22Rv1 (cell line): ENCODE measurements around the gene MPI.

Source experiments
- H3K27ac ChIP-seq: fragments of 450-650 bp; 2 replicates; pipeline ENCODE4 v1.5.1; 2017
- ZFX ChIP-seq: fragments of 450-650 bp; IDR thresholded peaks from 2 replicates; pipeline ENCODE4 v1.6.1; 2017; ENCODE audit warnings: antibody characterized with exemption, borderline replicate concordance
- TF ChIP-seq, protein P1 (sequence below): fragments of 450-650 bp; IDR thresholded peaks from 2 replicates; pipeline ENCODE4 v1.5.1; 2017; ENCODE audit warnings: mild to moderate bottlenecking

The MPI gene, protein sequence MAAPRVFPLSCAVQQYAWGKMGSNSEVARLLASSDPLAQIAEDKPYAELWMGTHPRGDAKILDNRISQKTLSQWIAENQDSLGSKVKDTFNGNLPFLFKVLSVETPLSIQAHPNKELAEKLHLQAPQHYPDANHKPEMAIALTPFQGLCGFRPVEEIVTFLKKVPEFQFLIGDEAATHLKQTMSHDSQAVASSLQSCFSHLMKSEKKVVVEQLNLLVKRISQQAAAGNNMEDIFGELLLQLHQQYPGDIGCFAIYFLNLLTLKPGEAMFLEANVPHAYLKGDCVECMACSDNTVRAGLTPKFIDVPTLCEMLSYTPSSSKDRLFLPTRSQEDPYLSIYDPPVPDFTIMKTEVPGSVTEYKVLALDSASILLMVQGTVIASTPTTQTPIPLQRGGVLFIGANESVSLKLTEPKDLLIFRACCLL

DNA sequence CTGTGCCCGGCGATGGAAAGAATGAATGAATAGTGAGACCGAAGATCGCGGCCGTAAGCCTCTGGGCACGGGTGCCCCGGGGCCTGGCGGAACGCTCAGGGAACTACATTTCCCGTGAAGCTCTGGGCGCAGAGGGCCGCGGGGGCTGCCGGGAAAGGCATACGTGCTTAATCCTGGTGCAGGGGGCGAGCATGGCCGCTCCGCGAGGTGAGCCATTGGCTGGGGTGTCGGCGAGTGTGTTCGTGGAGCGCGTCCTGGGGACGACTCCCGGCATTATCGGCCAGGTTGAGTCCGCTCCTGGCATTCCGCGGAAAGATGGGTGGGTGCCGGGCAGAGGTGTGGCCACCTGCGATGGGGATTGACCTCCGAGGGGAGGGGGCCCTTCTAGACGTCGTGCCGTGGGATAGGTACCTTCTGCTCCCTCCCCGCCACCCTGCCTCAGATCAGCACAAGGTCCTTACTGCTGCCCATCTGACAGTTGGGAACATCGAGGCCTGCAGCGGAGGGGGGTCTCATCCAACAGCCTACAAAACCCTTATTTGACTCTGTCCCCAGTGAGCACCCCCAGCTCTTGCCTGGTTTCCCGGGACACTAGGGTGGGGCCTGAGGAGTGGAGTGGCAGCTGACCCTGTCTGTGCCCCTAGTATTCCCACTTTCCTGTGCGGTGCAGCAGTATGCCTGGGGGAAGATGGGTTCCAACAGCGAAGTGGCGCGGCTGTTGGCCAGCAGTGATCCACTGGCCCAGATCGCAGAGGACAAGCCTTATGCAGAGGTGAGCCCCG, at the start of gene MPI:
MPI (plus strand) TSS at position 160 of the 782 bp plus-strand sequence; CDS start at position 192, 32 bp downstream.
- peak within 1 kb of the TSS; percentile 79 for H3K27ac ChIP-seq
- TF ChIP-seq, protein P1, sequence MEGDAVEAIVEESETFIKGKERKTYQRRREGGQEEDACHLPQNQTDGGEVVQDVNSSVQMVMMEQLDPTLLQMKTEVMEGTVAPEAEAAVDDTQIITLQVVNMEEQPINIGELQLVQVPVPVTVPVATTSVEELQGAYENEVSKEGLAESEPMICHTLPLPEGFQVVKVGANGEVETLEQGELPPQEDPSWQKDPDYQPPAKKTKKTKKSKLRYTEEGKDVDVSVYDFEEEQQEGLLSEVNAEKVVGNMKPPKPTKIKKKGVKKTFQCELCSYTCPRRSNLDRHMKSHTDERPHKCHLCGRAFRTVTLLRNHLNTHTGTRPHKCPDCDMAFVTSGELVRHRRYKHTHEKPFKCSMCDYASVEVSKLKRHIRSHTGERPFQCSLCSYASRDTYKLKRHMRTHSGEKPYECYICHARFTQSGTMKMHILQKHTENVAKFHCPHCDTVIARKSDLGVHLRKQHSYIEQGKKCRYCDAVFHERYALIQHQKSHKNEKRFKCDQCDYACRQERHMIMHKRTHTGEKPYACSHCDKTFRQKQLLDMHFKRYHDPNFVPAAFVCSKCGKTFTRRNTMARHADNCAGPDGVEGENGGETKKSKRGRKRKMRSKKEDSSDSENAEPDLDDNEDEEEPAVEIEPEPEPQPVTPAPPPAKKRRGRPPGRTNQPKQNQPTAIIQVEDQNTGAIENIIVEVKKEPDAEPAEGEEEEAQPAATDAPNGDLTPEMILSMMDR: no peak
- TF ChIP-seq ZFX: no peak

DNA sequence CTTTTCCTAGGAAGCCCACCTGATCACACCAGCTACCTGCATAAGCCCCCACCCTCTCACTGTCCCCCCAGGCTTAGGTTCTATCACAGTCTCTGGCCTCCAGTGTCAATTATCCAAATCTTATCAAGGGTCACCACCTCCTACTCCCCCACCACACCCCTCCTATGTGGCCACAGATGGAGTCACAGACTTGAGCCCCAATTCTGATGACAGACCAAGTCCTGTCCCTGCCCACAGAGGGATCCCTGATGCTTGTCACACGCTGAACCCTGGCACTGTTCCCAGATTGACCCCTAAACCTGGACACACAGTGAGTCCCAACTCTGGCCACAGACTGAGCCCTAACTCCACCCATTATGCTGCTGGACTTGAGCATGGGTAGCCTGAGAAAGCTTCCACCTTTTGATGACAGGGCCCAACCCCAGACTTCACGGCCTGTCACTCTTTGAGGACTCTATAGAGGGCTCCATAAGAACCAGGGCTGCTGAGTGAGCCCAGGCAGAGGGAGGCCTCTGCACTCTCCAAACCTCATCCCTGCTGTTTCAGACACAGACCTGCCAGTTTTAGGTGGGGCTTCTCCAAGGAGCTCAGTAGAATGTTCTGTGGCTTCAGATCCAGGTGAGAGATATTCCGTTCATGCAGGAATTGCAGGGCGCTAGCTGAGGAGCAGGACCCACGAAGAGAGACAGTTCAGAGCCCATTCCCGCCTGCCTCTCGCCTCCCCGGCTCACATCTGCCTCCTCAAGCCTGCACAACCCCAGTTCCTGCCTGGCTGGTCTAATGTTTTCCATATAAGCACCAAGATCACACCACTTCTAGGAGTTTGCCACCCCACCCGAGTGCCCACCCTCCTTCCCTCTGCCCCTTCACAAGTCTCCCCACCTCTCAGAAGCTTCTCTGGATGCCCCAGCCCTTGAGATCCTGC, 48.7 kb upstream of the MPI start:
- TF ChIP-seq, protein P1: no peak
- no peak for TF ChIP-seq ZFX
- no peak overlapping the region for H3K27ac ChIP-seq

DNA sequence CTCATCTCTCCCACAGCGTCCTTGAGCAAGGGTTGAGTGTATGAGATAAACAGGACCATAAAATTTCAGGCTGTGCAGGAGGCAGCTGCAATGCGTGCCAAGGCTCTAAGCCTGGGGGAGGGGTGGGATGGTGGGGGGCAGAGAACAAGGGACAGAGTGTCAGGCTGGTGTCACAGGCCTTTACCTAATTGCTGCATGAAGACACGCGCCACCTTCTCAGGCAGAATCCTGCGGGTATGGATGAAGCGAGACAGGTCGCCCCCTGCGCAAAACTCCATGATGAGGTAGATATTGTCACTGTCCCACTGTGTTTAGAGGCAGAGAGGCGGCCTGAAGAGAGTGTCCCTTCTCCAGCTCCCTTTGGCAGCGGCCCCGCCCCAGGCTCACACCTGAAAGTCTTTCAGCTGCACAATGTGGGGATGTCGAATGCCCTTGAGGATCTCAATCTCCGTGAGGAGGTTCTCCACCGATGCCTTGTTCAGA, 47.9 kb upstream of the MPI start:
- H3K27ac ChIP-seq: peak overlapping the region; percentile 89
- TF ChIP-seq, protein P1: no peak
- no peak for TF ChIP-seq ZFX

DNA sequence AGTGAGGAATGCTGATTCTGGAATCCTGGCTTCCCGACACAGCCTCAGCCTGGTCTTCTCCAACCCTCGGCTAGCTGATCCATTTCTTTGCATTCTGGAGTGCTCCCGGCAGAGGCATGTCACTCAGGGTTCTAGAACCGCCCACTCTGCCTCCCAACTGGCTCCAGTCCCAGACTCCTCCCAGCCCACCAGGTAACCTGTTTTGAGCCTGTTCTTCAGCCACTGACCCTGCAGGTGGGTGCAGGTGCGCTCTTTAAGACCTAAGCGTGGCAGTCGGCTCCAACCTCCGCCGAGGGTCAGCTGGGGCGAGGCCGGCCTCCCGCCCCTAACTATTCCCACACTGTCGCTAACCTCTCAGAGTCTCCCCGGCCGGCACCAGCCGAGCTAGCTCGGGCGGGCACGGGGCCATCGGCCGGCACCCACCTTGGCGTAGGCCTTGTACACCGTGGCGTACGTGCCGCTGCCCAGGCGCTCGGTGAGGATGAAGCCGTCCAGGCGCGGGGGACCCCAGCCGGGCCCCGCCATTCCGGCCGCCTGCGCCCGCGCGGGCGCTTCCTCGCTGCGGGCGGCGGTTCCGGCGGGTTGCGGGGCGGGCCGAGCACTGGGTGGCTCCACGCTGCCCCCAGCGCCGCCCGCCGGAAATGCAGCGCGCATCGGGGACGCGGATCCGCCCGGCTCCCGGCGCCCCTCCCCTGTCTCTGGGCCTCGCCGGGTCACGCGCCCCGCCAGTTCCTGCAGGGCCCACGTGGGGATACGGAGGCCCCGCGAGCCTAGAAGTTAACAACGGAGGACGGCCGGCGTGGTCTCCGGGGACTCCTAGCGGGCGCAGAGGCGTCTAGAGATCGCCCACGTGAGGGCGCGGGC, 47.0 kb upstream of the MPI start, which contains the start of gene ULK3:
ULK3 (minus strand) TSS at position 576 of the 864 bp plus-strand sequence; CDS start at position 525, 51 bp downstream.
- peak within 1 kb of the TSS; percentile 89 for H3K27ac ChIP-seq
- no peak for TF ChIP-seq ZFX
- TF ChIP-seq, protein P1: peak; percentile 92

DNA sequence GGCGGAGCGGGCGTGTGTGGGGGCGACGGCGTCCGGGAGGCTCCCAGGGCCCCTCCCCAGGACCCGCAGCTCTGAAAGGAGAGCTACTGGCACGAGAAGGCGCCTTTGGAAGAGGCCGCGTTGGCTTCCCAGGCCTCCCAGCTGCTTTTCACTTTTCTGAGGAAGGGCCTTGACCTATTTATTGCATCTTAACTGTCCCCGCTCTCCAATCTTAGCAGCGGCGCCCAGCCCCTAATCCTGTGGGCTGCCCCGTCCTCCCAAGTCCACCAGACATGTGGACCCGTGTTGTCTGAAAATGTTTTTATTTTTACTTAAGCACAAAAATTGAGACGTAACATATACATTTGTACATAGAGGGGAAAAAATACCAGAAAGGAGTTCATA, 46.4 kb upstream of the MPI start:
- H3K27ac ChIP-seq: peak overlapping the region; percentile 89
- TF ChIP-seq, protein P1: no peak
- no peak for TF ChIP-seq ZFX

DNA sequence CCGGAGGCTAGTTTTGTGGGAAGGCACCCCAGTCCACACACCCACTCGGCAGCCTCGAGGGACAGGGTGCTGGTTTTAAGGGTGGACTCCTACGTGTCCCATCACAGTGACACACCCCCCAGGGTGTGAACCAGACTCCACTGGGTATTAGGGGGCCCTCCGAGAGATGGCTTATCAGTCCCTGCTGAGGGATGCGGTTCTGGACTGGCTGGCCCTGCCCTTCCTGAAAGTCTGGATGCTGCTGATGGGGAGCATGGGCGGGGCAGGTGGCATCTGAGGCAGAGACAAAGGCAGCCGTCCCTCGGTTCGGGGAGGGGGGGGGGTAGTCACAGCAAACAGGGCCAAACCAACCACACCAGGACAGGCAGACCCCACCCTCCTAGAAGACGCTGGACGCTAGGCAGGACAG, 45.9 kb upstream of the MPI start:
- no peak for TF ChIP-seq ZFX
- TF ChIP-seq, protein P1: no peak
- peak overlapping the region; percentile 89 for H3K27ac ChIP-seq
